Cardiac fibroblast (primary cell): ENCODE results near the gene PHACTR3.

ENCODE experiments used
- DNase-seq, 2 donors: peaks; one replicate each; pipeline versions ENCODE4 v3.0.0 to v3.0.0-alpha.2; 2010; ENCODE audit warnings: low read depth in 2 of 2
- H3K4me3 ChIP-seq, 2 donors: replicated peaks in 1 of 2; 1 replicate in 1 of 2; 2 replicates in 1 of 2; pipeline ENCODE4 v1.5.1; 2011; ENCODE audit warnings: low read depth in 2 of 2, low read length in 2 of 2, mild to moderate bottlenecking in 2 of 2, moderate library complexity in 1 of 2
- TF ChIP-seq, protein P1 (sequence below): IDR thresholded peaks from one replicate; pipeline ENCODE4 v1.5.1; 2011; ENCODE audit warnings: low read depth, mild to moderate bottlenecking, low read length, inconsistent platforms

PHACTR3 gene

DNA sequence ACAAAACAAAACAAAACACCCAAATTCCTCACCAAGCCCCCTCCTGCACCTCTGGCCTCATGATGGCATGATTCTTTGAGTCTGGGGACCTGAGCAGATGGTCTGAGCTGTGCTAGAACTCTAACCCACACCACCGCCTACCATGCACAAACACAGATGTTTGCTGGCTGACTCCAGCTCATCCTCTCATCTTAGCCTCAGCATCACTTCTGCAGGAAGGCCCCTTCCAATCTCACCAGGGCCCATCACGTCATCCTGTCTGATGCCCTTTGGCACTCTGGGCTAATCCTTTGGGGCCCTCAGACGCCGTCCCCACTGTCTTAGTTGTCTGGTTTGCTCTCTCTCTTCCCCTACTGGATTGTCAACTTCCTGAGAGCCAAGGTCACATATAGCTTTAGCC lies 85.8 kb downstream of the PHACTR3 start:
- no peak for DNase-seq
- TF ChIP-seq, protein P1, sequence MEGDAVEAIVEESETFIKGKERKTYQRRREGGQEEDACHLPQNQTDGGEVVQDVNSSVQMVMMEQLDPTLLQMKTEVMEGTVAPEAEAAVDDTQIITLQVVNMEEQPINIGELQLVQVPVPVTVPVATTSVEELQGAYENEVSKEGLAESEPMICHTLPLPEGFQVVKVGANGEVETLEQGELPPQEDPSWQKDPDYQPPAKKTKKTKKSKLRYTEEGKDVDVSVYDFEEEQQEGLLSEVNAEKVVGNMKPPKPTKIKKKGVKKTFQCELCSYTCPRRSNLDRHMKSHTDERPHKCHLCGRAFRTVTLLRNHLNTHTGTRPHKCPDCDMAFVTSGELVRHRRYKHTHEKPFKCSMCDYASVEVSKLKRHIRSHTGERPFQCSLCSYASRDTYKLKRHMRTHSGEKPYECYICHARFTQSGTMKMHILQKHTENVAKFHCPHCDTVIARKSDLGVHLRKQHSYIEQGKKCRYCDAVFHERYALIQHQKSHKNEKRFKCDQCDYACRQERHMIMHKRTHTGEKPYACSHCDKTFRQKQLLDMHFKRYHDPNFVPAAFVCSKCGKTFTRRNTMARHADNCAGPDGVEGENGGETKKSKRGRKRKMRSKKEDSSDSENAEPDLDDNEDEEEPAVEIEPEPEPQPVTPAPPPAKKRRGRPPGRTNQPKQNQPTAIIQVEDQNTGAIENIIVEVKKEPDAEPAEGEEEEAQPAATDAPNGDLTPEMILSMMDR = no peak
- H3K4me3 ChIP-seq = no peak overlapping the region

DNA sequence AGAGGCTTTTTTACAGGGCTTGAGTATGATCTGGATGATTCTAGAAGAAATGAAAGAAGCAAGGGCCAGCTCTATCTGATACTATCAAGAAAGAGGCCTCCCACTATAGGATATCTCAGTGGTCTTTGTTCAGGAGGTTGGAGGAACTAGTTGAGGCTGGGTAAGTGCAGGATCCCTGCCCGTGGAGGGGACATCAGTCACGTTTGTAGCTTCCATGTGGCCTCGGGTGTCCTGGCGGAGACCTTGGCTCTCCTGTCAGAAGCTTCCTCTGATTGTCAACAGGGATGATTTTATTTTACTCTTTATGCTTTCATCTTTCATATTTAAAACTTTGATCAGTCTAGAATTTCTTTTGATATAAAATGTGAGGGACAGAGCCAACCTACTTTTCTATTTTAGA lies 86.6 kb downstream of the PHACTR3 start:
- no peak for DNase-seq
- TF ChIP-seq, protein P1 = no peak
- H3K4me3 ChIP-seq = no peak overlapping the region

DNA sequence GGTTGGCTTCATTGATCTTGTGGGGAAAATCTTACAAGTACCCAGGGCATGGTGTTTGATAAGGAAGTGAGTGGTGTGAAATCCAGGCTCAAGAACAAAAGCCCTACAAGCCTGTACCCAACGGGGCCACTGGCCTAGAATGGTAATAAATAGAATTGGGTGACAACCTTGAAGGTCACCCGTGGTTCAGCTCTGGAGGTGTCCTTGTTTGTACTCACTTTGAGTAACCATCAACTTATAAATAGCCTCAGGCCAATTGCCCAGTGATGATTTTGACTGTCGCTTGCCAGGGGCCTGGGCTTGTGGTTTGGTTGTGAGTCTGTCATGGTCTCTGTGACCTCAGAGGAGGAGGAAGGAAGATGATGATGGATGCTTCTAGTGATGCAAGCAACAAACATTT lies 87.8 kb downstream of the PHACTR3 start:
- no peak for DNase-seq
- TF ChIP-seq, protein P1 = no peak
- no peak overlapping the region for H3K4me3 ChIP-seq

DNA sequence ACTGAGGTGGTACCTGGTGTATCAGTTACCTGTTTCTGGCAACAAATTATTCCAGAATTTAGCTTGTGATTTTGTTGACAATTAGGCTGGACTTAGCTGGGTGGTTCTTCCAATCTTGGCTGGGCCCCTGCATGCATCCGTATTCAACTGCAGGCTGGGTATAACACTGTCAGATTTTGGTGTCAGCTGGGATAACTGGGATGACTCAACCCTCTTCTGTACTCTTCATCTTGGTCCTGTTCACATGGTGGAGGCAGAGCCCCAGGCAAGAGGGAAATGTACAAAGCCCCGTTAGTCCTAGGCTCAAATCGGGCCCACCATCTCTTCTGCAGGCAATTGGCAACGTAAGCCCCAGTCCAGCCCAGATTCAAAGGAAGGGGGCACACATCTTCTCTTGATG lies 89.2 kb downstream of the PHACTR3 start:
- TF ChIP-seq, protein P1 = no peak
- DNase-seq = no peak
- no peak overlapping the region for H3K4me3 ChIP-seq

DNA sequence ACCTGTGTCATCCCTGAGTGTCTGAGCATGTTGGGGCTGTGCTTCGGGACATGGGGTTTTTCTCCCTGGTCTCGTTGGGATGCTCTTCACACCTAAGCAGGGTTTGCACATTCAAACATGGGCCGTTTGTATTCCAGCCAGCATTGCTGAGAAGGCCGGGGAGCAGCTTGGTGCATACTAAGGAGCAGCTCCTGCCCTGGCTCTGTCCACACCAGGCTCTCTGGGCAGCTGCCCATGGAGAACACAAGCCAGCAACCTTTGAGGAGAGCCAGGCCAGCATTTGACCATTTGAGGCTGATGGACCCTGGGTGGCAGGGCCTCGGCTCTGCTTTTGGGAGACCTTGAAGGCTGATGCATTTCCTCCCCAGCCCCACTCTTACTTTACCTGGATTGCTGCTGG lies 92.1 kb downstream of the PHACTR3 start:
- no peak overlapping the region for H3K4me3 ChIP-seq
- no peak for DNase-seq
- TF ChIP-seq, protein P1 = no peak

DNA sequence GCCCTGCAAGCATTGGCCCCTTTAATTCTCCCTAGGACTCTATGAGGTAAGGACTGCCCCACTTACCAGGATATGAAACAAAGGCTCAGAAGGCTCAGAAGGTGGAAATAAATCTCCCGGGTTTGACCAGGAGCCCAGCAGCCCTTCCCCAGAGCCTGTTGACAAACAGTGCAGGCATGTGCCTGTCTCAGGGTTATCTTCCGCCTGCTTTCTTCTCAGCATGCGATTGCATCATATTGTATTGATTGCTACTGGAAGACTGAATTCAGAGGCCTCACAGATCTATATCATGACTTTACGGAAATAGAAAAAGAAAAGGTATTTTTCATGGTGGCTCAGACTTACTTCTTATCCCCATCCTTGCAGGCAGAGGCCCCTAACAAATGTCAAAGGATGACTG lies 92.7 kb downstream of the PHACTR3 start:
- DNase-seq = no peak
- TF ChIP-seq, protein P1 = no peak
- H3K4me3 ChIP-seq = no peak overlapping the region

DNA sequence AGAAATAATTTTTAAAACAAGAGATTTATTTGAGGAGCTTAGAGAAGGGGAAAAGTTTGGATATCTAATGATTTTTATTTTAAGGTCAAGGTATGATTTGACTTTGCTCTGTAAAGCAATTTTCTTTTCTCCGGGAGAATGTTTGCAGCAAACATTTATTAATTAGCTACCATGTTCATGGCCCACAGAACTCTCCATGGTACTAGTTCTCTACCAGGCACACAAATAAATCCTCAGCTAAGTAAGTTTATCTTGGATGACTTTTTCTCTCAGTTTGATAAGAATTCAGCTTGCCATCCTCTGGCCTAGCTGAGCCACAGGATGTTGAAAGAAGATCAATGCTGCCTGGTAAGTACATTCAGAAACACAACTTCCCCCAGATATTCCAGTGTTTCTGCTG lies 94.3 kb downstream of the PHACTR3 start:
- TF ChIP-seq, protein P1 = no peak
- no peak overlapping the region for H3K4me3 ChIP-seq
- no peak for DNase-seq
